IMR-90 (cell line): Measurements from ENCODE around the gene GPR82. TPM values are rescaled to one million over a fixed set of nuclear protein-coding genes. Genes with fewer than 3 reads are reported as not detected.

Experiments used
- ATAC-seq: fragments of 200-7000 bp; cut with Tn5 transposase; 2 replicates; pipeline ENCODE4 v1.9.1; 2020; ENCODE audit warnings: low read depth, mild to moderate bottlenecking, moderate library complexity
- BruUV-seq: library from RNA; stranded (reverse); fragments of 400-500 nt; replicated peaks from 2 replicates; lab custom pipeline; 2021; lab: Mats Ljungman, UMichigan
- CTCF ChIA-PET: fragments of 300-600 bp; formaldehyde crosslinking; extraction: SDS; loops from one replicate; lab custom pipeline; 2021; ENCODE audit warnings: antibody characterized with exemption; lab: Yijun Ruan, JAX
- POLR2A ChIA-PET: fragments of 300-600 bp; sonication (Branson Sonifier 250); formaldehyde crosslinking; loops from one replicate; lab custom pipeline; 2022; ENCODE audit warnings: antibody characterized with exemption; ENCODE audit not compliant: unreplicated experiment; lab: Charles Lee
- DNase-seq: peaks from one replicate; pipeline ENCODE4 v3.0.0; 2013
- H2AFZ ChIP-seq: replicated peaks from 2 replicates; pipeline ENCODE3; 2013; ENCODE audit warnings: low read length, mild to moderate bottlenecking; ENCODE audit not compliant: poor library complexity
- H2AK5ac ChIP-seq: 2 replicates; pipeline ENCODE4 v1.6.1; 2013; ENCODE audit warnings: low read depth, low read length, inconsistent platforms
- H2AK9ac ChIP-seq: replicated peaks from 2 replicates; pipeline ENCODE3; 2013; ENCODE audit warnings: mild to moderate bottlenecking, low read depth, low read length, moderate library complexity; ENCODE audit not compliant: poor library complexity
- H2BK120ac ChIP-seq: 2 replicates; pipeline ENCODE4 v1.6.1; 2013; ENCODE audit warnings: low read depth, low read length, inconsistent platforms
- H2BK15ac ChIP-seq: 3 replicates; pipeline ENCODE4 v1.6.1; 2013; ENCODE audit warnings: low read depth, low read length, inconsistent platforms
- H2BK20ac ChIP-seq: 2 replicates; pipeline ENCODE4 v1.6.1; 2013; ENCODE audit warnings: low read depth, mild to moderate bottlenecking, inconsistent platforms, low read length, moderate library complexity
- H2BK5ac ChIP-seq: 2 replicates; pipeline ENCODE4 v1.6.1; 2013; ENCODE audit warnings: mild to moderate bottlenecking, low read depth, low read length, inconsistent platforms; ENCODE audit not compliant: poor library complexity, severe bottlenecking
- H3K14ac ChIP-seq: replicated peaks from 2 replicates; pipeline ENCODE4 v1.6.1; 2013; ENCODE audit warnings: low read depth, low read length, inconsistent platforms
- H3K18ac ChIP-seq: 2 replicates; pipeline ENCODE4 v1.6.1; 2013; ENCODE audit warnings: low read depth, low read length, control low read depth
- H3K23ac ChIP-seq: 2 replicates; pipeline ENCODE4 v1.6.1; 2013; ENCODE audit warnings: low read depth, low read length, inconsistent platforms
- H3K27ac ChIP-seq: 2 replicates; pipeline ENCODE4 v1.5.1; 2013; ENCODE audit warnings: mild to moderate bottlenecking, control low read depth, low read length; ENCODE audit not compliant: insufficient read depth
- H3K27me3 ChIP-seq: 2 replicates; pipeline ENCODE4 v1.6.1; 2013; ENCODE audit warnings: low read length; ENCODE audit not compliant: control insufficient read depth, insufficient read depth
- H3K36me3 ChIP-seq: 2 replicates; pipeline ENCODE4 v1.6.1; 2013; ENCODE audit warnings: low read length, mixed read lengths; ENCODE audit not compliant: control insufficient read depth, insufficient read depth
- H3K4ac ChIP-seq: 2 replicates; pipeline ENCODE4 v1.6.1; 2013; ENCODE audit warnings: low read depth, low read length, inconsistent platforms
- H3K4me1 ChIP-seq: 2 replicates; pipeline ENCODE4 v1.6.1; 2013; ENCODE audit warnings: low read length, mixed read lengths; ENCODE audit not compliant: control insufficient read depth, insufficient read depth
- H3K4me2 ChIP-seq: 2 replicates; pipeline ENCODE4 v1.6.1; 2013; ENCODE audit warnings: low read depth, mild to moderate bottlenecking, control low read depth, low read length, moderate library complexity
- H3K4me3 ChIP-seq: 2 replicates; pipeline ENCODE4 v1.5.1; 2013; ENCODE audit warnings: low read depth, mild to moderate bottlenecking, control low read depth, low read length, moderate library complexity; ENCODE audit not compliant: insufficient read depth
- H3K56ac ChIP-seq: 2 replicates; pipeline ENCODE4 v1.6.1; 2013; ENCODE audit warnings: low read length, inconsistent platforms; ENCODE audit not compliant: insufficient read depth; ENCODE audit errors: extremely low read depth
- H3K79me1 ChIP-seq, 2 experiments: 2 replicates each; pipeline ENCODE4 v1.6.1; 2013; ENCODE audit warnings: low read length in 2 of 2, inconsistent platforms in 1 of 2, low read depth in 1 of 2
- H3K9ac ChIP-seq: 2 replicates; pipeline ENCODE4 v1.6.1; 2013; ENCODE audit warnings: low read depth, low read length, control low read depth
- H3K9me1 ChIP-seq: 2 replicates; pipeline ENCODE4 v1.6.1; 2013; ENCODE audit warnings: low read length, inconsistent platforms; ENCODE audit not compliant: insufficient read depth
- H3K9me3 ChIP-seq: 2 replicates; pipeline ENCODE4 v1.6.1; 2013; ENCODE audit warnings: low read length; ENCODE audit not compliant: control insufficient read depth, insufficient read depth
- H4K20me1 ChIP-seq: 2 replicates; pipeline ENCODE4 v1.6.1; 2013; ENCODE audit warnings: low read length, inconsistent platforms; ENCODE audit not compliant: insufficient read depth
- H4K5ac ChIP-seq: 2 replicates; pipeline ENCODE4 v1.6.1; 2013; ENCODE audit warnings: mild to moderate bottlenecking, low read depth, low read length, control low read depth
- H4K8ac ChIP-seq, 2 experiments: 2 replicates each; pipeline ENCODE4 v1.6.1; 2013; ENCODE audit warnings: low read depth in 2 of 2, low read length in 2 of 2, control low read depth in 1 of 2, inconsistent platforms in 1 of 2
- H4K91ac ChIP-seq: 2 replicates; pipeline ENCODE4 v1.6.1; 2013; ENCODE audit warnings: low read depth, low read length, inconsistent platforms; ENCODE audit not compliant: insufficient read depth
- CHD1 ChIP-seq: IDR thresholded peaks from 2 replicates; pipeline ENCODE4 v1.6.1; 2012; ENCODE audit warnings: low read depth, low read length, improper control_type of control experiment
- CTCF ChIP-seq: conservative IDR thresholded peaks from 2 replicates; pipeline ENCODE4 v1.5.1; 2012; ENCODE audit warnings: mild to moderate bottlenecking, low read depth, low read length, improper control_type of control experiment
- FOS ChIP-seq: fragments of 150-350 bp; IDR thresholded peaks from 2 replicates; pipeline ENCODE4 v1.6.1; 2016; ENCODE audit warnings: low read depth, low read length
- MXI1 ChIP-seq: IDR thresholded peaks from 2 replicates; pipeline ENCODE4 v1.6.1; 2012; ENCODE audit warnings: low read depth, mild to moderate bottlenecking, low read length, moderate library complexity, borderline replicate concordance
- NFE2L2 ChIP-seq: fragments of 150-350 bp; IDR thresholded peaks from 2 replicates; pipeline ENCODE4 v1.6.1; 2016; ENCODE audit warnings: low read depth, mild to moderate bottlenecking, low read length
- RAD21 ChIP-seq: IDR thresholded peaks from 2 replicates; pipeline ENCODE4 v1.6.1; 2012; ENCODE audit warnings: low read length, improper control_type of control experiment
- RCOR1 ChIP-seq: IDR thresholded peaks from 2 replicates; pipeline ENCODE4 v1.6.1; 2012; ENCODE audit warnings: mild to moderate bottlenecking, low read length, improper control_type of control experiment; ENCODE audit not compliant: insufficient replicate concordance
- RFX5 ChIP-seq: IDR thresholded peaks from 2 replicates; pipeline ENCODE4 v1.8.0; 2012; ENCODE audit warnings: low read depth, mild to moderate bottlenecking, low read length, moderate library complexity
- SMC3 ChIP-seq: fragments of 150-350 bp; IDR thresholded peaks from 2 replicates; pipeline ENCODE4 v1.6.1; 2016; ENCODE audit warnings: low read depth, mild to moderate bottlenecking, antibody characterized with exemption, low read length, moderate library complexity
- WGBS, 2 experiments: methylation state at CpG; one replicate each; pipeline versions ENCODE4 v1.1.5 to v1.1.7; 2013; ENCODE audit warnings: missing lambda C conversion rate in 2 of 2; ENCODE audit not compliant: insufficient read length in 1 of 2; ENCODE audit errors: extremely low coverage in 2 of 2; 5-methylcytosine and 5-hydroxymethylcytosine counted together
- dilution Hi-C: fragments of 300-500 bp; cut with HindIII; formaldehyde crosslinking; loops from one replicate; pipeline ENCODE4 v1.14.3; 2018; ENCODE audit warnings: low sequenced_read_pairs; ENCODE audit not compliant: unreplicated experiment
- in situ Hi-C: fragments of 300-500 bp; cut with MboI; formaldehyde crosslinking; loops from 3 replicates; pipeline ENCODE4 v1.14.3; 2019; ENCODE audit warnings: low sequenced_read_pairs, inconsistent platforms, mixed read lengths
- intact Hi-C: fragments of 100-400 bp; cut with micrococcal nuclease; formaldehyde crosslinking; loops from 2 replicates; pipeline ENCODE4 v1.10.0; 2022
- polyA plus RNA-seq, 3 experiments: library from polyadenylated mRNA; depleted of rRNA; stranded (reverse); fragments of >200 nt; gene quantifications; 2 replicates each; pipeline ENCODE4 v1.2.3, GENCODE V29; 2012; ENCODE audit warnings: low replicate concordance in 1 of 3
- total RNA-seq: library from RNA; depleted of rRNA; stranded (reverse); fragments of >200 nt; gene quantifications from 2 replicates; pipeline ENCODE4 v1.2.3, GENCODE V29; 2012
- TF ChIP-seq, protein P1 (sequence below): fragments of 150-350 bp; IDR thresholded peaks from 2 replicates; pipeline ENCODE4 v1.6.1; 2016; ENCODE audit warnings: low read depth, mild to moderate bottlenecking, low read length, moderate library complexity, borderline replicate concordance

GPR82 gene
- total and polyA plus RNA-seq, 2 of the 4 experiments (the other 2 are of a cell fraction), result not detected

GRCh38 chrX:41737065-41737464 lies 13.1 kb downstream of the GPR82 start:
- no peaks in the 10 kb centered on the region for H3K9me3 ChIP-seq
- no peaks in the 10 kb centered on the region for H4K20me1 ChIP-seq
- no peaks in the 10 kb centered on the region for H3K79me1 ChIP-seq
- no peak overlapping the region for H3K27ac ChIP-seq
- BruUV-seq, result no TSS peak
- H2BK5ac ChIP-seq, result no peak overlapping the region
- ChIA-PET POLR2A (no interaction called here), CTCF (no interaction called here)
- ATAC-seq (no peak), DNase-seq (no peak)
- no CpG with 5 or more reads among the region's 7 CpGs for WGBS, 2 experiments
- no peak overlapping the region for H3K56ac ChIP-seq
- no peak overlapping the region for H3K4me3 ChIP-seq
- H4K8ac ChIP-seq, result no peak overlapping the region
- in situ Hi-C loops, result no loop called here
- H3K18ac ChIP-seq, result no peak overlapping the region
- H2AFZ ChIP-seq, result no peak overlapping the region
- TF ChIP-seq, protein P1, sequence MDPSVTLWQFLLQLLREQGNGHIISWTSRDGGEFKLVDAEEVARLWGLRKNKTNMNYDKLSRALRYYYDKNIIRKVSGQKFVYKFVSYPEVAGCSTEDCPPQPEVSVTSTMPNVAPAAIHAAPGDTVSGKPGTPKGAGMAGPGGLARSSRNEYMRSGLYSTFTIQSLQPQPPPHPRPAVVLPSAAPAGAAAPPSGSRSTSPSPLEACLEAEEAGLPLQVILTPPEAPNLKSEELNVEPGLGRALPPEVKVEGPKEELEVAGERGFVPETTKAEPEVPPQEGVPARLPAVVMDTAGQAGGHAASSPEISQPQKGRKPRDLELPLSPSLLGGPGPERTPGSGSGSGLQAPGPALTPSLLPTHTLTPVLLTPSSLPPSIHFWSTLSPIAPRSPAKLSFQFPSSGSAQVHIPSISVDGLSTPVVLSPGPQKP, result no peak
- TF ChIP-seq CHD1, result no peak
- TF ChIP-seq NFE2L2, result no peak
- TF ChIP-seq RCOR1, result no peak
- TF ChIP-seq RAD21, result no peak
- TF ChIP-seq RFX5, result no peak
- TF ChIP-seq MXI1, result no peak
- no peak for TF ChIP-seq CTCF
- no peak for TF ChIP-seq FOS
- no peak for TF ChIP-seq SMC3
- no peak overlapping the region for H3K14ac ChIP-seq
- H4K91ac ChIP-seq, result no peak overlapping the region
- intact Hi-C loops, result loop anchor here (10.0 kb wide), 2 partner anchors 182 to 462 kb away; no protein-coding TSS in a partner anchor
- H3K4me2 ChIP-seq, result no peak overlapping the region
- no peak overlapping the region for H3K23ac ChIP-seq
- H3K36me3 ChIP-seq, result no peaks in the 10 kb centered on the region
- H3K9ac ChIP-seq, result no peak overlapping the region
- no peak overlapping the region for H3K4ac ChIP-seq
- H3K27me3 ChIP-seq, result no peaks in the 10 kb centered on the region; the same call in 1 of the 2 replicates
- H3K4me1 ChIP-seq, result no peaks in the 10 kb centered on the region
- no peak overlapping the region for H2BK120ac ChIP-seq
- no peak overlapping the region for H2AK5ac ChIP-seq
- no peak overlapping the region for H2BK15ac ChIP-seq
- no peak overlapping the region for H4K5ac ChIP-seq
- dilution Hi-C loops, result no loop called here
- H2BK20ac ChIP-seq, result no peak overlapping the region
- no peak overlapping the region for H2AK9ac ChIP-seq
- no peaks in the 10 kb centered on the region for H3K9me1 ChIP-seq
